Chondrocyte (in vitro differentiated cells): ENCODE measurements around the gene KCNH5. TPM values are rescaled to one million over a fixed set of nuclear protein-coding genes. Genes with fewer than 3 reads are reported as not detected.

Experiments
- DNase-seq: peaks from one replicate; pipeline ENCODE4 v3.0.0; 2021; ENCODE audit warnings: mixed read lengths, low spot score
- H3K27ac Mint-ChIP-seq: one replicate; pipeline ENCODE4 v1.8.0; 2021; ENCODE audit warnings: mild to moderate bottlenecking, moderate library complexity, mixed read lengths; ENCODE audit not compliant: unreplicated experiment
- H3K27me3 Mint-ChIP-seq: 2 replicates; pipeline ENCODE4 v1.8.0; 2021; ENCODE audit warnings: low read depth, mixed read lengths
- H3K36me3 Mint-ChIP-seq: 2 replicates; pipeline ENCODE4 v1.8.0; 2021; ENCODE audit warnings: low read depth, mixed read lengths
- H3K4me1 Mint-ChIP-seq: 2 replicates; pipeline ENCODE4 v1.8.0; 2021; ENCODE audit warnings: low read depth, mild to moderate bottlenecking, mixed read lengths
- H3K4me3 Mint-ChIP-seq: one replicate; pipeline ENCODE4 v1.8.0; 2021; ENCODE audit warnings: mild to moderate bottlenecking, moderate library complexity, mixed read lengths; ENCODE audit not compliant: unreplicated experiment
- H3K9me3 Mint-ChIP-seq: 2 replicates; pipeline ENCODE4 v1.8.0; 2021; ENCODE audit warnings: low read depth, mixed read lengths
- total RNA-seq: library from RNA; stranded (reverse); gene quantifications from 3 replicates; pipeline ENCODE4 v1.2.1, GENCODE V29; 2021
- TF ChIP-seq, protein P1 (sequence below): fragments of 200-600 bp; sonication (generic); IDR thresholded peaks from 2 replicates; pipeline ENCODE4 v1.5.0; 2021; ENCODE audit warnings: antibody characterized with exemption, mild to moderate bottlenecking, moderate library complexity

Gene KCNH5
- total RNA-seq, 1 donor from 2014 or later, result not detected

DNA sequence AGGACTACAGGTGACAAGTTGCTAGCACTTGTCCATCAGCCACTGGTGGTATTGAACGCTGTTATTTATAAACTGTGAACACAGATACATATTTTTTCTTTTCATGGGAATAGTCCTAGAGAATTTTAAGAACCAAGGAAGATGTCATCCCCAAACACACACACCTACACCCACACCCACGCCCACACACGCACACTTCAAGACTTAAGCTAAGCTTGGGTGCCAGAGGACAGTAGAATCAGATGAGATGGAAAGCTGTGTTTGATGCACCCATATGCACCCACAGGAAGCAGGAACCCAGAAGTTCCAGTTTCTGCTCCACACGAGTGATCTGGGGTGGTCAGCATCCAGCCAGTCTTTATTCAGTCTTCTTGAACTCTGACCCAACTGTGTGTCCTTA lies 348.3 kb downstream of the KCNH5 start:
- peaks cover 5% of the 10 kb centered on the region for H3K4me1 Mint-ChIP-seq
- H3K9me3 Mint-ChIP-seq, result no peaks in the 10 kb centered on the region
- peaks cover 6% of the 10 kb centered on the region for H3K27me3 Mint-ChIP-seq
- no peak overlapping the region for H3K4me3 Mint-ChIP-seq
- H3K27ac Mint-ChIP-seq, result no peak overlapping the region
- no peak for DNase-seq
- TF ChIP-seq, protein P1, sequence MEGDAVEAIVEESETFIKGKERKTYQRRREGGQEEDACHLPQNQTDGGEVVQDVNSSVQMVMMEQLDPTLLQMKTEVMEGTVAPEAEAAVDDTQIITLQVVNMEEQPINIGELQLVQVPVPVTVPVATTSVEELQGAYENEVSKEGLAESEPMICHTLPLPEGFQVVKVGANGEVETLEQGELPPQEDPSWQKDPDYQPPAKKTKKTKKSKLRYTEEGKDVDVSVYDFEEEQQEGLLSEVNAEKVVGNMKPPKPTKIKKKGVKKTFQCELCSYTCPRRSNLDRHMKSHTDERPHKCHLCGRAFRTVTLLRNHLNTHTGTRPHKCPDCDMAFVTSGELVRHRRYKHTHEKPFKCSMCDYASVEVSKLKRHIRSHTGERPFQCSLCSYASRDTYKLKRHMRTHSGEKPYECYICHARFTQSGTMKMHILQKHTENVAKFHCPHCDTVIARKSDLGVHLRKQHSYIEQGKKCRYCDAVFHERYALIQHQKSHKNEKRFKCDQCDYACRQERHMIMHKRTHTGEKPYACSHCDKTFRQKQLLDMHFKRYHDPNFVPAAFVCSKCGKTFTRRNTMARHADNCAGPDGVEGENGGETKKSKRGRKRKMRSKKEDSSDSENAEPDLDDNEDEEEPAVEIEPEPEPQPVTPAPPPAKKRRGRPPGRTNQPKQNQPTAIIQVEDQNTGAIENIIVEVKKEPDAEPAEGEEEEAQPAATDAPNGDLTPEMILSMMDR, result no peak
- no peaks in the 10 kb centered on the region for H3K36me3 Mint-ChIP-seq

DNA sequence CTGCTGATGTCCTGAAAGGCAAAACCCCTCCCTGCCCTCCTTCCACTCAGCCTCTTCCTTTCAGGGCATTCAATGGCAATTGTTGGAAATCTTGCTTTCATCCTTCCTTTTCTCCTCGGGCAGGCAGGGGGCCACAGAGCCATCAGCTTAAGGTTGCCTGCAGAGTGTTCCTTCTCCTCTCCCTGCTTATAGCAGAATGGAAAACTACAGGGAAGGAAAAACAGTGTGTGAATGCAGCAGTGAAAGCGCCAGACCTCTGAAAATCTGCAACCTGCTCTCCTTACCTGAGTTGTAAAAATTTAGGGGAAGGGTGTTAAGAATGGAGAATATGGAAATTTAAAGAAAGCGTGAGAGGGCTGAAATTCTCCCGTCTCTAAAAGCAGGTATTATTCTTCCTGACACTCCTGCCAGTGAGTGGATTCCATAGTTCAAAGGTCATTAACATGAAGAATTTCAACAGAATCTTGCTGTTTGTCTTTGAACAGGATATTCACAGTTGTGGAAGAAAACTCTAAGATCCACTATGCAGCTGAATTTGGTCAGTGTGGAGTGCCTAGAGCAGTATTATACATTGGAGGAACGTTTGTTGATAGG lies 348.8 kb downstream of the KCNH5 start:
- Mint-ChIP-seq H3K27me3 (peaks cover 6% of the 10 kb centered on the region), H3K27ac (no peak overlapping the region)

DNA sequence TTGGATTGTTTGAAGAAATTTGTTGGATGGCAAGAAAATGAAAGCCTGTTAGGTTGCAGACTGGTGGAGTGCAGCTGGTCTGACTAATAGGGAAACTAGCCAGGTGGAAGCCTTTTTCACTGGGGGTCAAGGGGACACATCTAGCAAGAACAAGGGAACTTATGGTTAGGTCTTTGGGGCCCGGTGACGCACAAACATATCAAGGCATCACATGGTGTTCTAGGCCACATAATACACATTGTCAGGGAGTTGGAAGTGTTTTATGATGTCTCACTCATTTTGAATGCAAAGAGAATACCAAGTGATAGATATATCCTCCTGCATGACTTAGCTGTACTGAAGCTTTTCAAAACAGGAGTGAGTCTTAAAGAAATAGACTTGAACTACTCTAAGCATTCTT lies 351.2 kb downstream of the KCNH5 start:
- Mint-ChIP-seq H3K36me3 (no peaks in the 10 kb centered on the region), H3K4me1 (peaks cover 6% of the 10 kb centered on the region), H3K4me3 (no peak overlapping the region), H3K9me3 (peaks cover under 1% of the 10 kb centered on the region), H3K27ac (no peak overlapping the region), H3K27me3 (peaks cover 6% of the 10 kb centered on the region)
- TF ChIP-seq, protein P1, result no peak
- DNase-seq, result no peak

More for the DNA sequence above, 348.8 kb downstream of the KCNH5 start:
- no peak for DNase-seq
- Mint-ChIP-seq H3K9me3 (no peaks in the 10 kb centered on the region), H3K36me3 (no peaks in the 10 kb centered on the region), H3K4me1 (peaks cover 6% of the 10 kb centered on the region), H3K4me3 (no peak overlapping the region)
- TF ChIP-seq, protein P1, result no peak

DNA sequence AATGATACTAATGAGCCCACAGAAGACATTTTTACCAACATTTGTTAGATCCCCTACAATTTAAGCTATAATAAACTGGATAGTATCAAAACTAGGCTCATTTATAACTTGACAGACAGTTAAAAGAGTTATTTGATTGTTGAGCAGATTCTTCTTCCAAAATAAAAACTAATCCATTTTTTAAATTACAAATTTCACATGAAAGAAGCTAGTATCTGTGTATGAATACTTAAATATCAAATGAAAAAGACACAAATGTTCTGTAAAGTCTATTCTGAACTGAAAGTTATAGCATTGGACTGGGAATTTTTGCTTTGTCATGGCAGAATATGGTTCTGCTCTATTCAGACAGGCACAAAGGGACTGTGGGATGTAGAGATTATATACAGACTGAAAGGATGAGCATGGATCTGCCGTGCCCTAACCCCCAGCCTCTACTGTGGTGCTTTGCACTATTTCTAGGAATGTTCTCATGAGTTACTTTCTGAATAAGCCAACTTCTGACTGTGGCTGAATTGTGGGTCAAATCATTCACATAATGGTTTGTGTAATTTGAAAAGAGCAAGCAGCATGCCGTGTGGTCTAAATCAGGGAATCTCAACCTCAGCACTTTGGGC lies 352.7 kb downstream of the KCNH5 start:
- TF ChIP-seq, protein P1, result no peak
- no peak overlapping the region for H3K4me3 Mint-ChIP-seq
- no peak for DNase-seq
- H3K27ac Mint-ChIP-seq, result no peak overlapping the region
- H3K27me3 Mint-ChIP-seq, result peaks cover 6% of the 10 kb centered on the region
- H3K4me1 Mint-ChIP-seq, result peaks cover 6% of the 10 kb centered on the region
- H3K36me3 Mint-ChIP-seq, result no peaks in the 10 kb centered on the region
- peaks cover 12% of the 10 kb centered on the region for H3K9me3 Mint-ChIP-seq

DNA sequence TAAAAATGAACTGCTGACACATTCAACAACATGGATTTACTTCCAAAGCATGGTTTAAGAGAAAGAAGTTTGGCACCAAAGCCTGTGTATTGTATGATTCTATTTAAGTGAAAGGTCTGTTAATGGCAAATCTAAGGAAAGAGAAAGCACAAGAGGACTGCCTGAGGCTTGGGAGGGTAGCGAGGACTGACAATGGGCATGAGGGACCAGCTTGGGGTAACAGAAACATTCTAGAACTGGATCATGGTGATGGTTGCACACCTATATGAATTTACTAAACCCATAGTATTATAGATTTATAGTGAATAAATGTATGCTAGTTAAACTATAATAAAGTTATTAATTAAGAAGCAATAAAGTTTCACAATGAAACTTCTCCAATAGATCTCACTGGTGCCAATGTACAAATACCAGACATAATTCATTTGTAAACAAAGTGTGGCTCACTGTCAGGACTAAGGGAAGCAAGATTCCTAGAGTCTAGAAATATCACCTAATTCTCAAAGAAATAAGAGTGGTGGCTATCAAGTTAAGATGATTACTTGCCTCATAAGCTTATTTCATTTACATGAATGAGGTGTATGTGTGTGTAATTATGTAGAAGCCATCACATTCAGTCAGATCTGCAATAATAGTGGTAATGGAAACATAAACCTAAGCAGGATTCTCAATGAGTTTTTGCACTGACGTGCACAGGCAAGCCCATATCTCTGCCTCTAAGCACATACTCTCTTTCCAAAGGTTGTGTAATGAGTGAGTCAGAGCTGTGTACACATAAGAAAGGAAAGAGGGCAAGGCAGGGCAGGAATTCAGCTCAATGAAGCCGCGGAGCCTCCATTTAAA lies 353.4 kb downstream of the KCNH5 start:
- Mint-ChIP-seq H3K36me3 (no peaks in the 10 kb centered on the region), H3K4me3 (no peak overlapping the region), H3K4me1 (peaks cover 6% of the 10 kb centered on the region), H3K27ac (no peak overlapping the region), H3K9me3 (peaks cover 15% of the 10 kb centered on the region), H3K27me3 (peaks cover 6% of the 10 kb centered on the region)
- DNase-seq, result no peak
- TF ChIP-seq, protein P1, result no peak
